OCI-LY7 (cell line): ENCODE measurements around the gene PDZRN4.

Experiments
- CTCF ChIP-seq: fragments of 200-600 bp; sonication (generic); conservative IDR thresholded peaks from 2 replicates; pipeline ENCODE4 v1.5.1; 2014; ENCODE audit warnings: mild to moderate bottlenecking, antibody characterized with exemption, low read length, moderate library complexity, mixed read lengths
- EZH2phosphoT487 ChIP-seq: fragments of 200-600 bp; sonication (generic); IDR thresholded peaks from 2 replicates; pipeline ENCODE4 v1.6.1; 2018; ENCODE audit warnings: low read depth, borderline replicate concordance, mild to moderate bottlenecking, mixed run types, antibody characterized with exemption, low read length, moderate library complexity, mixed read lengths

GRCh38 chr12:41250748-41251147 lies 62.6 kb downstream of the PDZRN4 start:
- no peak for TF ChIP-seq CTCF
- TF ChIP-seq EZH2phosphoT487, result no peak
